GM12878 (cell line): ENCODE measurements around the gene PRG2. TPM values are rescaled to one million over a fixed set of nuclear protein-coding genes. Genes with fewer than 3 reads are reported as not detected.

ENCODE experiments used
- ATAC-seq: fragments of 200-7000 bp; cut with Tn5 transposase; 3 replicates; pipeline ENCODE4 v1.9.1; 2020; ENCODE audit warnings: mild to moderate bottlenecking, moderate library complexity
- BruUV-seq: library from RNA; stranded (reverse); fragments of 400-500 nt; replicated peaks from 2 replicates; lab custom pipeline; 2021; lab: Mats Ljungman, UMichigan
- CTCF ChIA-PET: fragments of 300-600 bp; sonication (Branson Sonifier 250); formaldehyde crosslinking; extraction: SDS; loops from one replicate; lab custom pipeline; 2021; ENCODE audit warnings: inconsistent platforms; lab: Yijun Ruan, JAX
- POLR2A ChIA-PET: fragments of 350-600 bp; formaldehyde crosslinking; extraction: SDS; loops from one replicate; lab custom pipeline; 2021; ENCODE audit warnings: inconsistent platforms; lab: Charles Lee
- RAD21 ChIA-PET: fragments of 300-600 bp; sonication (Branson Sonifier 250); formaldehyde crosslinking; loops from one replicate; lab custom pipeline; 2023; ENCODE audit warnings: antibody characterized with exemption; ENCODE audit not compliant: unreplicated experiment; lab: Charles Lee
- SMC1A ChIA-PET: fragments of 300-600 bp; sonication (Branson Sonifier 250); formaldehyde crosslinking; loops from one replicate; lab custom pipeline; 2023; ENCODE audit not compliant: unreplicated experiment, uncharacterized antibody; lab: Charles Lee
- DNase-seq: peaks from one replicate; pipeline ENCODE4 v3.0.0-alpha.2; 2011; ENCODE audit warnings: low read depth, low spot score
- FAIRE-seq: peaks from 3 replicates; lab custom pipeline; 2011; peaks lifted over from hg19 to GRCh38; lab: Jason Lieb, UNC
- H2AFZ ChIP-seq: 2 replicates; pipeline ENCODE4 v1.6.0; 2011; ENCODE audit warnings: low read depth, low read length, control low read depth; ENCODE audit not compliant: control insufficient read depth
- H3K27ac ChIP-seq: 2 replicates; pipeline ENCODE4 v1.5.1; 2011; ENCODE audit warnings: control low read depth; ENCODE audit not compliant: control insufficient read depth, insufficient read depth
- H3K27me3 ChIP-seq, 2 experiments: replicated peaks in 1 of 2; 2 replicates each; pipeline versions ENCODE4 v1.6.0 to v1.6.1; 2011; ENCODE audit warnings: low read length in 1 of 2; ENCODE audit not compliant: control insufficient read depth in 2 of 2, insufficient read depth in 2 of 2
- H3K36me3 ChIP-seq, 2 experiments: 2 replicates each; pipeline ENCODE4 v1.5.1; 2011; ENCODE audit warnings: low read length in 1 of 2; ENCODE audit not compliant: control insufficient read depth in 2 of 2, insufficient read depth in 2 of 2
- H3K4me1 ChIP-seq: 2 replicates; pipeline ENCODE4 v1.6.1; 2011; ENCODE audit warnings: mild to moderate bottlenecking, low read length, moderate library complexity, mixed read lengths; ENCODE audit not compliant: control insufficient read depth, insufficient read depth
- H3K4me2 ChIP-seq: 2 replicates; pipeline ENCODE4 v1.6.0; 2011; ENCODE audit warnings: control low read depth; ENCODE audit not compliant: control insufficient read depth, insufficient read depth
- H3K4me3 ChIP-seq: fragments of 200-600 bp; sonication (generic); 2 replicates; pipeline ENCODE4 v1.5.1; 2016
- H3K79me2 ChIP-seq: 2 replicates; pipeline ENCODE4 v1.6.0; 2011; ENCODE audit warnings: low read length; ENCODE audit not compliant: control insufficient read depth, insufficient read depth
- H3K9ac ChIP-seq: 2 replicates; pipeline ENCODE4 v1.8.0; 2011; ENCODE audit warnings: low read length, control low read depth, mixed read lengths; ENCODE audit not compliant: control insufficient read depth, insufficient read depth
- H3K9me3 ChIP-seq: replicated peaks from 3 replicates; pipeline ENCODE4 v1.5.1; 2011; ENCODE audit warnings: mild to moderate bottlenecking, low read length; ENCODE audit not compliant: control insufficient read depth, insufficient read depth
- H4K20me1 ChIP-seq: 2 replicates; pipeline ENCODE4 v1.6.0; 2011; ENCODE audit not compliant: control insufficient read depth, insufficient read depth
- ASH2L ChIP-seq: fragments of 300-600, 200-600 bp; sonication (generic); IDR thresholded peaks from 2 replicates; pipeline ENCODE4 v1.6.1; 2017; ENCODE audit warnings: low read depth, mild to moderate bottlenecking, borderline replicate concordance
- CBFB ChIP-seq: IDR thresholded peaks from 2 replicates; pipeline ENCODE4 v1.6.1; 2016; ENCODE audit warnings: antibody characterized with exemption, low read depth
- IRF4 ChIP-seq: IDR thresholded peaks from 2 replicates; pipeline ENCODE4 v1.6.1; 2011; ENCODE audit warnings: low read depth, low read length
- MEF2A ChIP-seq: IDR thresholded peaks from 2 replicates; pipeline ENCODE4 v1.6.1; 2011; ENCODE audit warnings: low read depth, mild to moderate bottlenecking, low read length, moderate library complexity; ENCODE audit not compliant: insufficient read depth
- MTA3 ChIP-seq: IDR thresholded peaks from 2 replicates; pipeline ENCODE4 v1.6.1; 2012; ENCODE audit warnings: low read length, inconsistent platforms, borderline replicate concordance
- MXI1 ChIP-seq: fragments of 150-350 bp; IDR thresholded peaks from 2 replicates; pipeline ENCODE4 v1.6.1; 2011; ENCODE audit warnings: low read depth, mild to moderate bottlenecking, inconsistent platforms, low read length, improper control_type of control experiment
- NFYB ChIP-seq: IDR thresholded peaks from 2 replicates; pipeline ENCODE4 v1.6.1; 2011; ENCODE audit warnings: low read depth, mild to moderate bottlenecking, low read length, improper control_type of control experiment, moderate library complexity; ENCODE audit not compliant: insufficient read depth
- NR2F1 ChIP-seq: fragments of 450-650 bp; conservative IDR thresholded peaks from 2 replicates; pipeline ENCODE4 v1.6.1; 2017; ENCODE audit warnings: mild to moderate bottlenecking
- RAD21 ChIP-seq: IDR thresholded peaks from 2 replicates; pipeline ENCODE4 v1.6.1; 2011; ENCODE audit warnings: mild to moderate bottlenecking, low read depth, low read length, moderate library complexity; ENCODE audit not compliant: insufficient read depth
- RUNX3 ChIP-seq: IDR thresholded peaks from 2 replicates; pipeline ENCODE4 v1.6.1; 2012; ENCODE audit warnings: low read length, inconsistent platforms
- YBX1 ChIP-seq: fragments of 450-650 bp; IDR thresholded peaks from 2 replicates; pipeline ENCODE4 v1.6.1; 2016; ENCODE audit warnings: antibody characterized with exemption
- WGBS: methylation state at CpG from one replicate; pipeline ENCODE4 v1.1.6; 2016; ENCODE audit warnings: low lambda C conversion rate; ENCODE audit not compliant: insufficient replicate concordance, insufficient coverage; ENCODE audit errors: missing lambda C conversion rate; 5-methylcytosine and 5-hydroxymethylcytosine counted together
- in situ Hi-C: fragments of 300-500 bp; cut with MboI; formaldehyde crosslinking; loops from 9 replicates; pipeline ENCODE4 v1.14.3; 2018; ENCODE audit warnings: mixed read lengths
- intact Hi-C: fragments of 100-400 bp; cut with micrococcal nuclease; formaldehyde crosslinking; loops from one replicate; pipeline ENCODE4 v1.14.2; 2022; ENCODE audit not compliant: unreplicated experiment
- polyA plus RNA-seq, 11 experiments: library from polyadenylated mRNA; depleted of rRNA in 4 of 11; unstranded in 6 of 11; stranded (reverse) in 5 of 11; fragments of >200 nt; fragmentation: Nextera tagmentation in 4 of 11; fragmentation: Illumina TruSeq in 1 of 11; extraction: Ambion mirVana in 4 of 11; extraction: Trizol in 1 of 11; gene quantifications; 1 replicate in 1 of 11; 2 replicates in 10 of 11; pipeline versions ENCODE4 v1.2.1 to v1.2.3, GENCODE V29; 2011 to 2016; ENCODE audit warnings: inconsistent platforms in 2 of 11, missing spikeins in 2 of 11, low read depth in 1 of 11
- total RNA-seq, 4 experiments: library from RNA; depleted of rRNA in 3 of 4; stranded (reverse); fragments of >200 nt in 3 of 4; fragmentation: Illumina TruSeq in 1 of 4; extraction: Trizol in 1 of 4; gene quantifications; 2 replicates each; pipeline versions ENCODE4 v1.2.1 to v1.2.3, GENCODE V29; 2013 to 2021
- TF ChIP-seq, protein P1 (sequence below): IDR thresholded peaks from 2 replicates; pipeline ENCODE4 v1.6.1; 2011; ENCODE audit warnings: borderline replicate concordance, low read depth, mild to moderate bottlenecking, moderate library complexity, mixed read lengths, low read length; ENCODE audit not compliant: insufficient read depth; ENCODE audit errors: extremely low read length
- TF ChIP-seq, protein P2 (sequence below): fragments of 450-650 bp; formaldehyde crosslinking; IDR thresholded peaks from 2 replicates; pipeline ENCODE4 v1.4.0; 2022; ENCODE audit warnings: mild to moderate bottlenecking, moderate library complexity

The PRG2 gene
- total and polyA plus RNA-seq, 10 of the 15 experiments (the other 5 are each of a cell fraction or from before 2014, with no cell fraction given): 0.10 to 1.7 (median 0.56) TPM; not detected in 2

DNA sequence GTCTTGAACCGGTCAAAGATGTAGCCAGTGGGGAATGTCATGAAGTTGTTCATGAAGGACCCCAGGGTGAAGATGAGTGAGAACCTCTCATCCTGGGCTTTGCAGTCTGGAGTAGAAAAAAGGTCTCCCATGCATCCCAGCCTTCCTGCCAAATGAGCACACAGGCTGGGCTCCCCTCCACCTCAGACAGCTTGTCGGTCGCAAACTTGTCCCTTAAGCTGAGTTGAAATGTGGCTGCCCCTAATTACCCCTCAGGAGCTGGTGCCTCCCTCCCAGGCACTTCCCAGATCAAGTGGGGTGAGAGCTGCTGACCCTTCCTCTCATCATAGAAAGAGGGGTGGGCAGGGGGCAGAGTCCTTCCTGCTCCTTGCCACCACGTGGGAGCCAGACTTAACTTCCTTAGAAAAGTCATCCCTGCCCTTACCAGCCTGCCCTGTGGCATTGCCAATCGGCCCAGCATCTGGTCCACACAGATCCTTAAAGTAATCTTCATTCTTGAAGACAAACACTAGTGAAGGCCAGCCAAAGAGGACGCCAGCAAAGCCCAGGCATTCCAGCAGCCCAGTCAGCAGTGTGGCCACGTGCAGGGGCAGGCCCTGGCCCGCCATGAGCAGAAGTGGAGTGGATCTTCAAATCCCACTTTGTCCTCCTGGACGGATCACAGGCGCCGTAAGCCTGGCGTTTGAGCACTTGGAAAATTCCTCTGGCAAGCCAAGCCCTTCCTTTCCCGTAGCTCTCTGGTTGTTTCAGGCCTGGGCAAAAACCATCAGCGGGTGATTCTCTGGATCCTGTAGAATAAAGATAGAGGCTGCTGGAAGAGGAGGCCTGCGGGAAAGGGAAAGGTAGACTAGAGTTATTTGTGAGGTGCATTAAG, 35.4 kb upstream of the PRG2 start (continued):
- TF ChIP-seq YBX1 (no peak), RAD21 (no peak), NFYB (no peak), MXI1 (0 out of 2 replicates have a peak, but pooled peaks have one; percentile 42), MTA3 (no peak), MEF2A (no peak)
- TF ChIP-seq, protein P1, sequence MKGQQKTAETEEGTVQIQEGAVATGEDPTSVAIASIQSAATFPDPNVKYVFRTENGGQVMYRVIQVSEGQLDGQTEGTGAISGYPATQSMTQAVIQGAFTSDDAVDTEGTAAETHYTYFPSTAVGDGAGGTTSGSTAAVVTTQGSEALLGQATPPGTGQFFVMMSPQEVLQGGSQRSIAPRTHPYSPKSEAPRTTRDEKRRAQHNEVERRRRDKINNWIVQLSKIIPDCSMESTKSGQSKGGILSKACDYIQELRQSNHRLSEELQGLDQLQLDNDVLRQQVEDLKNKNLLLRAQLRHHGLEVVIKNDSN: no peak

DNA sequence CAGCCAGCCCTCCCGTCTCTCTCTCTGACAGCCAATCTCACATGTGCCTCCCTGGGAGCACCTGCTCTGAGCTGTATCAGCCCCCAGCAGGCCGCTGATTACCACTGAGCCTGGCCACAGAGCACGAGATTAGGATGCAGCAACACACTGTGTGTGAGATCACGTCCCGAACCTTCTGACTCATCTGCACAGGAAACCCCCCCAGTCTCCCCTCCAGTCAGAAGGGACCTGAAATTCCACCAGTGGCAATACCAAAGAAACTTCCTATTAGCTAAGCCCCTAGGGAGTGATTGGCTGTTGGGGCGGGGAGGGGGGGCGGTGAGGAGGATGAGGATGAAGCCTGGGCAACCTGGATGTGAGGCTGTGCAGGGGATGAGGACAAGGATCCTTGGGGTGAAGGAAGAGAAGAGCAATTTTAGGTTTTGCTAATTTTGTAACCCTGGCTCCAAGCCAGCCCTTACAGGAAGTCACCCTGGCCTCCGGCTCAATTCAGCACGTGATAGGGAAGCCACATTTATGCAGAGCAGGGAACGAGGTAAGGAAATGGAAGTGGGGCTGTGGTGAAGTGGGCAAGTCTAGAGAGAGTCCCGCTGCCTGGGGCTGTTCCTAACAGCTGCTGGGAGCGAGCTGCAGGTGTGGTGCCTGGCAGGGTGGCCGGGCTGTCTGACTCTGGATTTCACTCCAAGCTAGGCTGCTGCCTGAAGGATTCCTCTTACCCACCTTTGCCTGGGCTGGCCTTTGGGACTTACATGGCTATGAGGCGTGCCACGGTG, 34.5 kb upstream of the PRG2 start:
- H3K9ac ChIP-seq: peak overlapping the region; percentile 94
- peaks cover 12 to 24% of the 10 kb centered on the region in 2 experiments for H3K36me3 ChIP-seq
- peak; percentile 96 for FAIRE-seq
- peak overlapping the region; percentile 88 for H3K4me3 ChIP-seq
- WGBS: under 1% methylated on average over 15 of the region's 15 CpGs
- ATAC-seq: peak; percentile 88
- no peaks in the 10 kb centered on the region for H3K9me3 ChIP-seq
- peak; percentile 95 for DNase-seq
- intact Hi-C loops: loop anchor here (1.0 to 5.0 kb wide), 3 partner anchors 19 to 232 kb away; partner anchors contain the start of gene CLP1
- H3K27ac ChIP-seq: peak overlapping the region; percentile 97
- RAD21 ChIA-PET: interaction anchor here (1.5 to 3.3 kb wide), 4 partner anchors 18 to 100 kb away, joined by 5 to 21 read pairs (median 10); no protein-coding TSS in a partner anchor
- SMC1A ChIA-PET: interaction anchor here (0.6 to 1.5 kb wide), 2 partner anchors 33 to 60 kb away, joined by 3 to 4 read pairs; no protein-coding TSS in a partner anchor
- BruUV-seq: TSS peak; percentile 92
- CTCF ChIA-PET: interaction anchor here (0.6 to 3.9 kb wide), 7 partner anchors 8 to 102 kb away, joined by 3 to 15 read pairs (median 4); no protein-coding TSS in a partner anchor
- H2AFZ ChIP-seq: peak overlapping the region; percentile 9
- H3K27me3 ChIP-seq: no peaks in the 10 kb centered on the region
- in situ Hi-C loops: no loop called here
- H3K4me2 ChIP-seq: peak overlapping the region; percentile 99
- POLR2A ChIA-PET: interaction anchor here (0.6 to 3.3 kb wide), 6 partner anchors 9 to 100 kb away, joined by 3 to 22 read pairs (median 9); partner anchors contain the start of gene TNKS1BP1
- H3K4me1 ChIP-seq: peaks cover 39% of the 10 kb centered on the region
- H3K79me2 ChIP-seq: peaks cover 68% of the 10 kb centered on the region
- peaks cover 3% of the 10 kb centered on the region; the same call in 1 of the 2 replicates for H4K20me1 ChIP-seq
- TF ChIP-seq RUNX3 (peak; percentile 87), ASH2L (no peak), CBFB (peak; percentile 90), NR2F1 (peak; percentile 41; the same call in 1 of the 2 replicates), IRF4 (peak; percentile 91)
- TF ChIP-seq, protein P2, sequence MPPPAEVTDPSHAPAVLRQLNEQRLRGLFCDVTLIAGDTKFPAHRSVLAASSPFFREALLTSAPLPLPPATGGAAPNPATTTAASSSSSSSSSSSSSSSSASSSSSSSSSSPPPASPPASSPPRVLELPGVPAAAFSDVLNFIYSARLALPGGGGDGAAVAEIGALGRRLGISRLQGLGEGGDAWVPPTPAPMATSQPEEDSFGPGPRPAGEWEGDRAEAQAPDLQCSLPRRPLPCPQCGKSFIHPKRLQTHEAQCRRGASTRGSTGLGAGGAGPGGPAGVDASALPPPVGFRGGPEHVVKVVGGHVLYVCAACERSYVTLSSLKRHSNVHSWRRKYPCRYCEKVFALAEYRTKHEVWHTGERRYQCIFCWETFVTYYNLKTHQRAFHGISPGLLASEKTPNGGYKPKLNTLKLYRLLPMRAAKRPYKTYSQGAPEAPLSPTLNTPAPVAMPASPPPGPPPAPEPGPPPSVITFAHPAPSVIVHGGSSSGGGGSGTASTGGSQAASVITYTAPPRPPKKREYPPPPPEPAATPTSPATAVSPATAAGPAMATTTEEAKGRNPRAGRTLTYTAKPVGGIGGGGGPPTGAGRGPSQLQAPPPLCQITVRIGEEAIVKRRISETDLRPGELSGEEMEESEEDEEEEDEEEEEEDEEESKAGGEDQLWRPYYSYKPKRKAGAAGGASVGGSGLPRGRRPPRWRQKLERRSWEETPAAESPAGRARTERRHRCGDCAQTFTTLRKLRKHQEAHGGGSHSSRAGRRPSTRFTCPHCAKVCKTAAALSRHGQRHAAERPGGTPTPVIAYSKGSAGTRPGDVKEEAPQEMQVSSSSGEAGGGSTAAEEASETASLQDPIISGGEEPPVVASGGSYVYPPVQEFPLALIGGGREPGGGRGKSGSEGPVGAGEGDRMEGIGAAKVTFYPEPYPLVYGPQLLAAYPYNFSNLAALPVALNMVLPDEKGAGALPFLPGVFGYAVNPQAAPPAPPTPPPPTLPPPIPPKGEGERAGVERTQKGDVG (CRISPR knock-in tag): no peak
